OCI-LY1 (cell line): Measurements from ENCODE around the gene PLEKHG2.

ENCODE experiments used
- H2AFZ ChIP-seq: fragments of 200-600 bp; sonication (generic), shearing (Covaris generic); 2 replicates; pipeline ENCODE4 v1.6.0; 2014; ENCODE audit warnings: antibody characterized with exemption, mild to moderate bottlenecking, low read length
- H3F3A ChIP-seq: fragments of 200-600 bp; sonication (generic), shearing (Covaris generic); 2 replicates; pipeline ENCODE4 v1.6.0; 2014; ENCODE audit warnings: mild to moderate bottlenecking, antibody characterized with exemption, low read length, moderate library complexity; ENCODE audit not compliant: insufficient read depth
- H3K27ac ChIP-seq: fragments of 200-600 bp; sonication (generic); 2 replicates; pipeline ENCODE4 v1.5.1; 2014; ENCODE audit warnings: low read length, mixed run types, mild to moderate bottlenecking, low read depth; ENCODE audit not compliant: poor library complexity, severe bottlenecking
- H3K27me3 ChIP-seq: fragments of 200-600 bp; sonication (generic); 2 replicates; pipeline ENCODE4 v1.6.0; 2014; ENCODE audit warnings: antibody characterized with exemption, mild to moderate bottlenecking, low read length, moderate library complexity; ENCODE audit not compliant: insufficient read depth
- H3K36me3 ChIP-seq: fragments of 200-600 bp; sonication (generic); 2 replicates; pipeline ENCODE4 v1.6.1; 2014; ENCODE audit warnings: mild to moderate bottlenecking, antibody characterized with exemption, low read length, moderate library complexity, mixed read lengths; ENCODE audit not compliant: insufficient read depth
- H3K4me1 ChIP-seq: fragments of 200-600 bp; sonication (generic); 2 replicates; pipeline ENCODE4 v1.5.1; 2014; ENCODE audit warnings: mild to moderate bottlenecking, low read length, moderate library complexity; ENCODE audit not compliant: insufficient read depth, severe bottlenecking
- H3K4me2 ChIP-seq: fragments of 200-600 bp; sonication (generic), shearing (Covaris generic); 2 replicates; pipeline ENCODE4 v1.6.1; 2014; ENCODE audit warnings: low read length
- H3K4me3 ChIP-seq: fragments of 200-600 bp; sonication (generic); 2 replicates; pipeline ENCODE4 v1.5.1; 2014; ENCODE audit warnings: low read length, low read depth, mild to moderate bottlenecking, mixed read lengths; ENCODE audit not compliant: poor library complexity, severe bottlenecking
- H3K79me2 ChIP-seq: fragments of 200-600 bp; shearing (Covaris generic); 2 replicates; pipeline ENCODE4 v1.6.1; 2016; ENCODE audit warnings: mixed run types, low read length, mixed read lengths; ENCODE audit not compliant: insufficient read depth
- H3K9ac ChIP-seq: fragments of 200-600 bp; sonication (generic), shearing (Covaris generic); 2 replicates; pipeline ENCODE4 v1.6.1; 2014; ENCODE audit warnings: mild to moderate bottlenecking, low read length, mixed read lengths
- H3K9me2 ChIP-seq: fragments of 200-600 bp; sonication (generic), shearing (Covaris generic); 2 replicates; pipeline ENCODE4 v1.6.1; 2014; ENCODE audit warnings: low read depth, mild to moderate bottlenecking, low read length, mixed read lengths
- H3K9me3 ChIP-seq: fragments of 200-600 bp; shearing (Covaris generic); 2 replicates; pipeline ENCODE4 v1.6.1; 2014; ENCODE audit warnings: low read length, mixed read lengths
- H4K20me1 ChIP-seq: fragments of 200-600 bp; sonication (generic), shearing (Covaris generic); 2 replicates; pipeline ENCODE4 v1.6.0; 2016; ENCODE audit warnings: mild to moderate bottlenecking, low read length; ENCODE audit not compliant: insufficient read depth
- EZH2 ChIP-seq: fragments of 200-600 bp; sonication (generic), shearing (Covaris generic); IDR thresholded peaks from 2 replicates; pipeline ENCODE4 v1.8.0; 2017; ENCODE audit warnings: borderline replicate concordance, mixed run types, mild to moderate bottlenecking, antibody characterized with exemption, low read length, moderate library complexity, mixed read lengths
- TF ChIP-seq, protein P1 (sequence below): fragments of 200-600 bp; sonication (generic), shearing (Covaris generic); IDR thresholded peaks from 2 replicates; pipeline ENCODE4 v1.5.1; 2017; ENCODE audit warnings: mild to moderate bottlenecking, antibody characterized with exemption, low read length, moderate library complexity, mixed read lengths

Gene PLEKHG2

DNA sequence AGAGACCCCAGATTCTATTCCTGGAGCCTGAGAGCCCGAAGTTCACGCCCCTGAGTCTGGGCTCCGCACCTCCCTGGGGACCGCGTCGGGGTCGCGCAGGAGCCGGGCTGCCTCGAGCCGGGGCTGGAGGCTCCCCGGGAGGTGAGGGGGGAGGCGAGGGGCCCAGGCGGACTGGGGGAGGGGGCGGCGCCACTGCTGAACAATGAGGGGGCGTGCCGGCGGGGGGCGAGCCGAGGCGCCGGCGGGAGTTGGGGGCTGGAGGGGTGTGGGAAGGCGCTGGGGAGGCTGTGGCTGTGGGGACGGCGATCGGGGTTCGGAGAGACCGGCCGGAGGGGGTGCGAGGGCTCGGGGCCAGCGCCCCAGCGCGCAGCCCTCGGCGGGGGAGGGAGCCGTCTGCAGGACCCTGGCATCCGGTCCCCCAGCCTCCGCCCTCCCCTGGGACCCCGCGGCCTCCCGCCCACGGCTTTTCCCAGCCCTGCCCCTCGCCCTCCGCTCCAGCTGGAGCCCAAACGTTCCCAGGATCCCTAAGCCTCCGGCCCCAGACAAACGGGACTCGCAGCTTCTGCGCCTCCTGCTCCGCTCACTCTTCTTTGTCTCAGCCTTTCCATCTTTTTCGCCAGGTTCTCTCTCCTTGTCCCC lies 922 bp downstream of the PLEKHG2 start:
- no peaks in the 10 kb centered on the region for H4K20me1 ChIP-seq
- H3K4me3 ChIP-seq = peak overlapping the region; percentile 99
- peak overlapping the region; percentile 93 for H3K4me2 ChIP-seq
- peak overlapping the region; percentile 99 for H3K9ac ChIP-seq
- H2AFZ ChIP-seq = 0 out of 2 replicates have a peak overlapping the region, but pooled peaks have one; percentile 23
- H3K27me3 ChIP-seq = no peaks in the 10 kb centered on the region
- no peaks in the 10 kb centered on the region for H3K9me3 ChIP-seq
- peak overlapping the region; percentile 75 for H3K27ac ChIP-seq
- no peaks in the 10 kb centered on the region for H3K9me2 ChIP-seq
- no peak for TF ChIP-seq EZH2
- TF ChIP-seq, protein P1, sequence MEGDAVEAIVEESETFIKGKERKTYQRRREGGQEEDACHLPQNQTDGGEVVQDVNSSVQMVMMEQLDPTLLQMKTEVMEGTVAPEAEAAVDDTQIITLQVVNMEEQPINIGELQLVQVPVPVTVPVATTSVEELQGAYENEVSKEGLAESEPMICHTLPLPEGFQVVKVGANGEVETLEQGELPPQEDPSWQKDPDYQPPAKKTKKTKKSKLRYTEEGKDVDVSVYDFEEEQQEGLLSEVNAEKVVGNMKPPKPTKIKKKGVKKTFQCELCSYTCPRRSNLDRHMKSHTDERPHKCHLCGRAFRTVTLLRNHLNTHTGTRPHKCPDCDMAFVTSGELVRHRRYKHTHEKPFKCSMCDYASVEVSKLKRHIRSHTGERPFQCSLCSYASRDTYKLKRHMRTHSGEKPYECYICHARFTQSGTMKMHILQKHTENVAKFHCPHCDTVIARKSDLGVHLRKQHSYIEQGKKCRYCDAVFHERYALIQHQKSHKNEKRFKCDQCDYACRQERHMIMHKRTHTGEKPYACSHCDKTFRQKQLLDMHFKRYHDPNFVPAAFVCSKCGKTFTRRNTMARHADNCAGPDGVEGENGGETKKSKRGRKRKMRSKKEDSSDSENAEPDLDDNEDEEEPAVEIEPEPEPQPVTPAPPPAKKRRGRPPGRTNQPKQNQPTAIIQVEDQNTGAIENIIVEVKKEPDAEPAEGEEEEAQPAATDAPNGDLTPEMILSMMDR = no peak
- H3K36me3 ChIP-seq = peaks cover 5% of the 10 kb centered on the region
- peaks cover 5% of the 10 kb centered on the region for H3F3A ChIP-seq
- peaks cover 6% of the 10 kb centered on the region; the same call in 1 of the 2 replicates for H3K79me2 ChIP-seq
- peaks cover 39% of the 10 kb centered on the region for H3K4me1 ChIP-seq

DNA sequence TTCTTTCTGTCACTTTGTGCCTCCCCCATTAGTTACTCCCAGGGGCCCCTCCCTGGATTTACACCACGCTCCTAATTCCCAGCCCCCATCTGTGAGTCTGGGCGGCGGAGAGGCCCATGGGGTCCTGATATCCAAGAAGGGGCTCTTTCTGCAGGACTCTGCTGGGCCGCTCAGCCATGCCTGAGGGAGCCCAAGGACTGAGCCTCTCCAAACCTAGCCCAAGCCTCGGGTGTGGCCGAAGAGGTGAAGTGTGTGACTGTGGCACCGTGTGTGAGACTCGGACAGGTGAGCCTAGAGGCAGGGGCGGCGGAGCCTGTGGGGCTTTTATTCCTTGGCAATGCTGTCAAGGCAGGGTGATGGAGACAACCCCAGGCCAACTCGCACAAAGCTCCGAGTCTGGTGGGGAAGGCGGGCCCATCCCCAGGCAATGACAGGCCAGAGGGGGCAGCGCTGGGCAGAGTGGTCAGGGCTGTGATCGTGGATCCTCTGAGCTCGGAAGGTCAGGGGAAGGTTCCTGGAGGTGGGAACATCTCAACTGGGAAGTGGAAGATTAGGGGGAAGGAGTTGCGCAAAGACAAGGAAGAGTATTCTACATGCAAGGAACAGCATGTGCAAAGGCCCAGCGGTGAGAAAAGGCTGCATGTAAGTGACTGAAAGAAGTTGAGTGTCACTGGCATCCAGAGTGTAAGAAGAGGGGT lies 1.6 kb downstream of the PLEKHG2 start:
- H3K36me3 ChIP-seq = peaks cover 6% of the 10 kb centered on the region; the same call in 1 of the 2 replicates
- no peak overlapping the region for H2AFZ ChIP-seq
- no peaks in the 10 kb centered on the region for H3K9me2 ChIP-seq
- H3K9ac ChIP-seq = peak overlapping the region; percentile 99
- H3K4me1 ChIP-seq = peaks cover 32% of the 10 kb centered on the region
- TF ChIP-seq EZH2 = no peak
- TF ChIP-seq, protein P1 = peak; percentile 31; the same call in 1 of the 2 replicates
- peak overlapping the region; percentile 44 for H3K27ac ChIP-seq
- no peaks in the 10 kb centered on the region for H3K27me3 ChIP-seq
- peak overlapping the region; percentile 99 for H3K4me3 ChIP-seq
- H3K79me2 ChIP-seq = no peaks in the 10 kb centered on the region
- H3K9me3 ChIP-seq = no peaks in the 10 kb centered on the region
- H3K4me2 ChIP-seq = peak overlapping the region; percentile 93
- H4K20me1 ChIP-seq = no peaks in the 10 kb centered on the region
- peaks cover 5% of the 10 kb centered on the region for H3F3A ChIP-seq

DNA sequence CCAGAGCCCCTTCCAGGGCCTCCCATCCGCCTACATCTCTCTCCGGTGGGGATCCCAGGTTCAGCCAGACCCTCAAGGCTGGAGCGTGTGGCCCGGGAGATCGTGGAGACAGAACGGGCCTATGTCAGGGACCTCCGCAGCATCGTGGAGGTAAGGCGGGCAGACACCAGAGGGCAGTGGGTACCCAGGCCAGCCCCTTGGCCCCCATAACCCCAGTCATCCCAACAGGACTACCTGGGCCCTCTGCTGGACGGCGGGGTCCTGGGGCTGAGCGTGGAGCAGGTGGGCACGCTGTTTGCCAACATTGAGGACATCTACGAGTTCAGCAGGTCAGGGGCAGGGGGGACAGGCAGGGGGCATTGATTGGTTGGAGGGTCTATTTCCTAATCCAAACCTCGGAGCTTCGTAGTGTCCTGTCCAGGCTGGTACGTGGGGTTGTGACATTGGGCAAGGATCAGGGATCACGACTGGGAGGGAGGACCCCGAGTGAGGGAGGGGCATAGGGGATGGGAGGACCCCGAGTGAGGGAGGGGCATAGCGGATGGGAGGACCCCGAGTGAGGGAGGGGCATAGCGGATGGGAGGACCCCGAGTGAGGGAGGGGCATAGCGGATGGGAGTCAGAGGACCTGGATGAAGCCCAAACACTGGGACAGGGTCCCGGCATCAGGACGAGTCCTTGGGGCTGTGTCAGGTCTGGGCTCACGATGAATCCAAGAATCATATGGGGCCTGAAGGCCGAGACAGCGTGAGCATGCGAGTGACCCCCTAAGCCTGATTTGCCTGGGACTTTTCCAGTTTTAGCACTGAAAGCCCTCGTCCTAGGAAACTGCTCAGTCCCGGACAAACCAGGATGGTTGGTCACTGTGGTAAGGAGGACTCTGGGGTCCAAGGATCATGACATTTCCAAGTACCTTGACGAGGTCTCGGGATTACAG lies 2.9 kb downstream of the PLEKHG2 start:
- Histone ChIP-seq H3K9me2 (no peaks in the 10 kb centered on the region), H3K27ac (no peak overlapping the region), H4K20me1 (no peaks in the 10 kb centered on the region), H3K27me3 (no peaks in the 10 kb centered on the region), H3K9ac (no peak overlapping the region), H3K36me3 (peaks cover 11% of the 10 kb centered on the region; the same call in 1 of the 2 replicates), H3F3A (peaks cover 4% of the 10 kb centered on the region), H3K4me3 (no peak overlapping the region), H3K4me2 (0 out of 2 replicates have a peak overlapping the region, but pooled peaks have one; percentile 26), H3K9me3 (no peaks in the 10 kb centered on the region), H3K4me1 (peaks cover 22% of the 10 kb centered on the region), H3K79me2 (no peaks in the 10 kb centered on the region), H2AFZ (no peak overlapping the region)
- TF ChIP-seq EZH2 = no peak
- TF ChIP-seq, protein P1 = 0 out of 2 replicates have a peak, but pooled peaks have one; percentile 6
